Karpas-422 (cell line): ENCODE results near the gene CERS4. TPM values are rescaled to one million over a fixed set of nuclear protein-coding genes. Genes with fewer than 3 reads are reported as not detected.

Experiments used
- DNase-seq: peaks from one replicate; pipeline ENCODE4 v3.0.0-alpha.2; 2015
- H2AFZ ChIP-seq: fragments of 200-600 bp; sonication (generic); 2 replicates; pipeline ENCODE4 v1.6.1; 2014; ENCODE audit warnings: antibody characterized with exemption, low read length, mixed read lengths
- H3K27ac ChIP-seq: fragments of 200-600 bp; sonication (generic); 2 replicates; pipeline ENCODE4 v1.5.1; 2014; ENCODE audit warnings: mild to moderate bottlenecking, low read length, moderate library complexity
- H3K27me3 ChIP-seq: fragments of 200-600 bp; sonication (generic); 2 replicates; pipeline ENCODE4 v1.6.1; 2014; ENCODE audit warnings: low read length, mixed read lengths
- H3K36me3 ChIP-seq: fragments of 200-600 bp; sonication (generic); 2 replicates; pipeline ENCODE4 v1.6.1; 2014; ENCODE audit warnings: low read length, mixed read lengths; ENCODE audit not compliant: insufficient read depth
- H3K4me1 ChIP-seq: fragments of 200-600 bp; sonication (generic); 2 replicates; pipeline ENCODE4 v1.6.1; 2014; ENCODE audit warnings: mild to moderate bottlenecking, low read length, mixed read lengths
- H3K4me2 ChIP-seq: fragments of 200-600 bp; sonication (generic); 2 replicates; pipeline ENCODE4 v1.6.1; 2014; ENCODE audit warnings: low read length, low read depth, mild to moderate bottlenecking; ENCODE audit not compliant: poor library complexity, severe bottlenecking
- H3K4me3 ChIP-seq: fragments of 200-600 bp; sonication (generic); 2 replicates; pipeline ENCODE4 v1.5.1; 2014; ENCODE audit warnings: mild to moderate bottlenecking, antibody characterized with exemption, low read length, mixed read lengths
- H3K79me2 ChIP-seq: fragments of 200-600 bp; sonication (generic); 2 replicates; pipeline ENCODE4 v1.6.1; 2014; ENCODE audit warnings: mild to moderate bottlenecking, low read length, mixed read lengths
- H3K9ac ChIP-seq: fragments of 200-600 bp; sonication (generic); 2 replicates; pipeline ENCODE4 v1.6.0; 2014; ENCODE audit warnings: low read length
- H3K9me2 ChIP-seq: fragments of 200-600 bp; sonication (generic), shearing (Covaris generic); replicated peaks from 2 replicates; pipeline ENCODE4 v1.6.0; 2014; ENCODE audit warnings: mild to moderate bottlenecking, low read length, moderate library complexity; ENCODE audit not compliant: insufficient read depth
- H3K9me3 ChIP-seq: fragments of 300-700, 200-600 bp; sonication (generic); 2 replicates; pipeline ENCODE4 v1.6.1; 2014; ENCODE audit warnings: low read length, mixed read lengths
- H4K20me1 ChIP-seq: fragments of 200-600 bp; sonication (generic); 2 replicates; pipeline ENCODE4 v1.6.1; 2014; ENCODE audit warnings: mild to moderate bottlenecking, antibody characterized with exemption, low read length, low read depth; ENCODE audit not compliant: insufficient read depth
- total RNA-seq: library from RNA; depleted of rRNA; stranded (reverse); fragments of >200 nt; shearing (Covaris generic); gene quantifications from 2 replicates; pipeline ENCODE4 v1.2.3, GENCODE V29; 2014; ENCODE audit warnings: low replicate concordance

CERS4 gene
- total RNA-seq, 1 experiment from 2014 or later, result 66.3 TPM

DNA sequence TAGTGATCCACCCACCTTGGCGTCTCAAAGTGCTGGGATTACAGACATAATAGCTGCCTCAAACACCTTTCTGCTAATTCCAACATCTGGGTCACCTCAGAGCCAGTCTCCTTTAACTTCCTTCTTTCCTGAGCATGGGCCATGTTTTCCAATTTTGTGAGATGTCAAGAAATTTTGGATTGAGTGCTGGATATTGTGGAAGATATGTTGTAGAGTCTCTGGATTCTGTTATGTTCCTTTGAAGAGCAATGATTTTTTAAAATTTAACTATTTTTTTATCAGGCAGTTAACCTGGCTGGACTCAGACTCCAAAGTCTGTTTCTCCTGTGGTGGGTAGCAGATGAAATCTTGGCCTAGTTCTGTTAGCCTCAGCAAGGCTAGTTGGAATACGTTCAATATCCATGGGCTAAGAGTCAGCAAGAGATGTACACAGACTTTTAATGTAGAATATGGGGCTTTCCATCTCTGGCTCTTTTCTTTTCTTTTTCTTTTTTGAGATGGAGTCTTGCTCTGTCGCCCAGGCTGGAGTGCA lies 22.0 kb downstream of the CERS4 start:
- Histone ChIP-seq H3K4me1 (no peaks in the 10 kb centered on the region), H3K79me2 (no peaks in the 10 kb centered on the region), H3K27me3 (no peaks in the 10 kb centered on the region), H3K4me3 (no peak overlapping the region), H4K20me1 (no peaks in the 10 kb centered on the region), H3K9me2 (no peaks in the 10 kb centered on the region), H2AFZ (no peak overlapping the region), H3K27ac (no peak overlapping the region), H3K36me3 (no peaks in the 10 kb centered on the region), H3K9ac (no peak overlapping the region), H3K4me2 (no peak overlapping the region), H3K9me3 (no peaks in the 10 kb centered on the region)
- DNase-seq, result no peak

DNA sequence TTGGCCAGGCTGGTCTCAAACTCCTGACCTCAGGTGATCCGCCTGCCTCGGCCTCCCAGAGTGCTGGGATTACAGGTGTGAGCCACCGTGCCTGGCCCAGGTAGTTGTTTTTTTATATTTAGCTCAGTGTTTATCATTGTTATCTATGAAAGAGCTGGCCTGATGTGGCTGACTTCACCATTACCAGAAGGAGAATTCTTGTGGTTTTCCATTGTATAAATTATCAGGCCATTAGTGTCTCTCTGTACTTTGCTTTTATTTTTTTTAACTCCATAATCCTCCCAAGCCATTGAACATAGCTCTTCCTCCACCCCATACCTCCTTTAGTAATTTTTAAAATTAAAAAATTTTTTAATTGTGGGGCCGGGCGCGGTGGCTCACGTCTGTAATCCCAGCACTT lies 24.2 kb downstream of the CERS4 start:
- Histone ChIP-seq H3K27me3 (no peaks in the 10 kb centered on the region), H3K9ac (no peak overlapping the region), H3K9me3 (no peaks in the 10 kb centered on the region), H3K4me2 (no peak overlapping the region), H3K9me2 (no peaks in the 10 kb centered on the region), H4K20me1 (no peaks in the 10 kb centered on the region), H3K4me1 (no peaks in the 10 kb centered on the region), H3K79me2 (no peaks in the 10 kb centered on the region), H3K36me3 (no peaks in the 10 kb centered on the region), H2AFZ (no peak overlapping the region), H3K4me3 (no peak overlapping the region), H3K27ac (no peak overlapping the region)
- no peak for DNase-seq

DNA sequence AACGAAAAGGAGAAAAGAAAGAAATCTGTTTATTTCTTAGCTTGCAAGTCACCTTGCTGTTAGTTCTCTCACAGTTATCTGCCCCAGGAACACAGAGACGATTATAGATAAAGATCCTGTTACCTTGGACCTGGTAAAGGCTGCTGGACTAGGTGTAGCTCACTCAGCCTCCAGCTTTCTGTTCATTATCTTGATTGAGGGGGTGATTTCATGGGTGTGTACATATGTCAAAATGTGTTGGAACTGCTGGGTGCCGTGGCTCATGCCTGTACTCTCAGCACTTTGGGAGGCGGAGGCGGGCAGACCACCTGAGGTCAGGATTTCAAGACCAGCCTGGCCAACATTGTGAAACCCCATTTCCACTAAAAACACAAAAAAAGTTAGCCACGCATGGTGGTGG lies 27.9 kb downstream of the CERS4 start:
- Histone ChIP-seq H3K27ac (no peak overlapping the region), H3K4me3 (no peak overlapping the region), H3K27me3 (no peaks in the 10 kb centered on the region), H3K36me3 (no peaks in the 10 kb centered on the region), H3K9ac (no peak overlapping the region), H3K9me3 (no peaks in the 10 kb centered on the region), H3K79me2 (no peaks in the 10 kb centered on the region), H3K4me1 (no peaks in the 10 kb centered on the region), H2AFZ (no peak overlapping the region), H3K4me2 (no peak overlapping the region), H3K9me2 (no peaks in the 10 kb centered on the region), H4K20me1 (no peaks in the 10 kb centered on the region)
- no peak for DNase-seq

DNA sequence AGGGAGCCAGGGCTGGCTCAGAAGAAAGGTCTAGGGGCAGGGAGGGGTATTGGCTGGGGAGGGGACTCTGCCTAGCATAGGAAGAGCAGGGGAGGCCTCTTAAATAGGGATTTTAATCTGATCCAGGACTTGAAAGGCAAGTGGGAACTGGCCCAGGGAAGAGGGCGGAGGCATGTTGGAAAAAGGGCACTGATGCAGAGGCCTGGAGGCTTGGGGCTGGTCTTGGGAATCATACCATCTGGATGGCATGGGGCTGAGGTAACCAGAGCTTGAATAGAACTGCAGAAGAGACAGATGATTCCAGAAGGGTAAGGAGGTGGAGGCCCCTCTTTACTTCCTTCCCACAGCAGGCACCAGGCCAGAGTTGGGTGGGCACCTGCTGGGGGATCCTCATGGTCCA lies 29.1 kb downstream of the CERS4 start:
- DNase-seq, result no peak
- Histone ChIP-seq H4K20me1 (no peaks in the 10 kb centered on the region), H3K36me3 (no peaks in the 10 kb centered on the region), H2AFZ (no peak overlapping the region), H3K9ac (no peak overlapping the region), H3K79me2 (no peaks in the 10 kb centered on the region), H3K27me3 (no peaks in the 10 kb centered on the region), H3K9me3 (no peaks in the 10 kb centered on the region), H3K9me2 (no peaks in the 10 kb centered on the region), H3K4me3 (no peak overlapping the region), H3K27ac (no peak overlapping the region), H3K4me1 (no peaks in the 10 kb centered on the region), H3K4me2 (no peak overlapping the region)

DNA sequence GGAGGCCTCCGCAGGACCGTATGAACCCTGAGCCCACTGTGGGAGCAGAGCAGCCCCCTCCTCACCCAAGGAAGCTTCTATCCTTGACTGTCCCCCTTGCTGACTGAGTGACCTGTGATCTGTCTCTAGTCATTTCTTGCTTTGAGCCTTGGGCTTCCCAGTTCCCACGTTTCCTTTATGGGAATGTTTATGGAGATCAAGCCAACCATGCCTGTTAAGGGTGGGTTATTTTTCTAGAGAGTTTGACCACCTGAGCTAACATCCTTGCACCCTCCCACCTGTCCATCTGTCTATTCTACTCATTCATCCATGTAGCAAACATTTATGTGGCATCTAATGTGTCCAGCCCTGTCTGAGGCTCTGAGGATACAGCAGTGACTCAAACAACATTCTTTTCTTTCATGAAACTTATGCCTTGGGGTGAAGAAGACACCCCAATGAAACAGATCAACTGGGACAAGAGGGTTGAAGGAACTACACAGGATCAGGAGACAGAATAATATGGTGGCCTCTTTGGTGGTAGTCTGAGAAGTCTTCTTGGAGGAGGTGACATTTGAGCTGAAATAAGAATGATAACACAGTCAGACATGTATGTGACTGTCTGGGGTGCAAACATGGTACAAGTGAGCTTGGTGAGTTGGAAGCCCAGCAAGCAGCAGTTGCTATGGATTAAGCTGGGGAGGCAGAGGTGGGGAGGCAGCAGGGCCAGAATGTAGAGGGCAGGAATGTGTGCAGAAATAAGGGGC lies 30.5 kb downstream of the CERS4 start:
- H3K27ac ChIP-seq, result no peak overlapping the region
- no peak for DNase-seq
- no peaks in the 10 kb centered on the region for H3K27me3 ChIP-seq
- no peaks in the 10 kb centered on the region for H3K9me3 ChIP-seq
- no peak overlapping the region for H3K9ac ChIP-seq
- no peaks in the 10 kb centered on the region for H3K4me1 ChIP-seq
- no peaks in the 10 kb centered on the region for H4K20me1 ChIP-seq
- H2AFZ ChIP-seq, result no peak overlapping the region
- H3K36me3 ChIP-seq, result no peaks in the 10 kb centered on the region
- no peaks in the 10 kb centered on the region for H3K79me2 ChIP-seq
- no peak overlapping the region for H3K4me3 ChIP-seq
- H3K4me2 ChIP-seq, result no peak overlapping the region
- no peaks in the 10 kb centered on the region for H3K9me2 ChIP-seq

DNA sequence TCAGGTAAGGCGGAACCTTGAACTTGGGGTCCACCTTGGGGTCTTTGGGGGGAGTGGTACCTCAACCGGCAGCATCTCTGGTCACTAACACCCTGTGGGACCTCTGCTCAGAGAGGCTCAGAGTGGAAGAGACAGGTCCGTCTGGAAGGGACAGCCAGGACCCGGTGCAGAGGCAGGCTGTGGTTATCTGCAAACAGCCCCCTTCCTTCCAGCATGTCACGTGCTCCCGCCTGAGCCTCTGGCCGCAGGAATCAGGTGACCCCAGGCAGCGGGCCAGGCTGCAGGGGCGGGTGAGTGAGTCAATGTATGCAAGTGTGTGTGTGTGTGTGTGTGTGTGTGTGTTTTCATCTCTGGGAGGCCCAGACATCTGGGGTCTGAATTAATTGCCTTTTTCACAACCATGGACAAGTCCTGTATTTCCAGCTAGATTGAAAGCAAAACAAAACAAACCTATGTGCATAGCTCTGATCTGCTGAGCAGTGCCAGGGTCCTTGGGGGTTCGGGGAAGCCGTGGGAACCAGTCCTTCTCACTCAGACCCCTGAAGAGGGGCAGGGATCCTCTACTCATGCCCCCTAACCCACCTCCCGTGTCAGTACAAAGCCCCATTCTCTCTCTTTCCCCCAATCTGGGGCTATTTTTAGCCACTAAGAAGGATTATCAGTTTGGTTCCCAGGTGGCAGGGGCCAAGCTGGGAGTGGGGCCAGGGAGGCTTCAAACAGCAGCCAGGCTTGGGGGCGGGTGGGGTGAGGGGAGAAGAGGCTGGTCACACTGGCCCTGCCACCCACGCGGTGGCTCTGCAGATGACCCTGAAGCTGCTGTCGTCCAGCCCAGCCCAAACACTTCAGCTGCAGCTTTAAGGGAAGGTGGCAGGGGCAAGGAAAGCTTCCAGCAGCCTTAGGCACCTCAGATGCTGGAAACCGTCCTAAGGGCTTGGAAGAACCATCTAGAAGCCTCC lies 31.4 kb downstream of the CERS4 start:
- H2AFZ ChIP-seq, result no peak overlapping the region
- H3K4me1 ChIP-seq, result no peaks in the 10 kb centered on the region
- no peak for DNase-seq
- H3K36me3 ChIP-seq, result no peaks in the 10 kb centered on the region
- H3K4me2 ChIP-seq, result no peak overlapping the region
- no peaks in the 10 kb centered on the region for H3K27me3 ChIP-seq
- no peaks in the 10 kb centered on the region for H3K9me3 ChIP-seq
- no peak overlapping the region for H3K27ac ChIP-seq
- H3K79me2 ChIP-seq, result no peaks in the 10 kb centered on the region
- no peaks in the 10 kb centered on the region for H3K9me2 ChIP-seq
- no peak overlapping the region for H3K4me3 ChIP-seq
- no peaks in the 10 kb centered on the region for H4K20me1 ChIP-seq
- no peak overlapping the region for H3K9ac ChIP-seq

DNA sequence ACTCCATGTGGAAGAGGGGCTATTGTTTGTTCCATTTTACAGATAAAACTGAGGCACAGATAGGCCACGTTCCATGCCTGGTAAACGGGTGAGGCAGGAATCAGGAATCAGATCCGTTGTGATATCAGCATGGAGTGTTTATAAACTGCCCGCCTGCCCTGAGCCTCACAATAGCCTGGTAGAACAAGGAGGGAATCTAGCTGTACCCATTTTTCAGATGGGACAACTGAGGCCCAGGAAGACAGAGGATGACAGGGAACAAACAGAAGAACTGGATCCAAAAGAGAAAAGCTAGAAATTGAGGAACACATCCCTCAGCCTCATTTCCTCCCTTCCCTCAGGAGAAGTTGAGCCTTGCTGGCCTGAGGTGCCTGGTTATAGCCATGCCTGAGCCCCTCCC lies 32.5 kb downstream of the CERS4 start:
- H3K9me3 ChIP-seq, result no peaks in the 10 kb centered on the region

DNA sequence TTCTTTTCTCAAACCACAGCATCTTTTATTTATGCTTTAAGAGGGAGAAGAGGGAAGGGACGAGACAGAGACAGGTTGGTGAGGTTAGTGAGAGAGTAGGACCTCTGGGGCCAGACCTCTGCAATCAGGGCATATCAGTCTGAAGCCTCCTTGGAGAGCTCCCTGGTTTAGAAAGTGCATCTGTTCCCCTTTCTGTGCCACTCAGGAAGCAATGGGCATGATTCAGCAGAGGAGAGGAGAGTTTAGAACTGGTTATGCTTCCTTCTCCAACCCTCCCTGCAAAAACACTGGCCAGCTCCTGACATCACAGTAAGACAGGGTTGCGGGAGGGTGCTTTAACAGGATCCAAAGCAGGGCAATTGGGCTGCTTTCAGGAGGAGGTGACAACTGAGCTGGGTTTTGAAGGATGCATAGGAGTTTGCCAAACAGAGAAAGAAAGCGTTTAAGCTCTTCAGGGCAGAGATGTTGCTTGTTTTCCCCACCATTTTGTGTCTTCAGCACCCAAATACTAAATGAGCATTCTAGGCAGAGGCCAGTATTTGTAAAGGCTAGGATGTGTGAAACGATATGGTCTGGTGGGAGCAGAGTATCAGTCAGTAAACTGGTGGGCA lies 33.1 kb downstream of the CERS4 start:
- peak; percentile 40 for DNase-seq
- no peaks in the 10 kb centered on the region for H3K4me1 ChIP-seq
- no peak overlapping the region for H3K27ac ChIP-seq
- no peak overlapping the region for H3K4me2 ChIP-seq
- no peaks in the 10 kb centered on the region for H3K9me2 ChIP-seq
- H3K36me3 ChIP-seq, result no peaks in the 10 kb centered on the region
- H3K27me3 ChIP-seq, result no peaks in the 10 kb centered on the region
- no peak overlapping the region for H2AFZ ChIP-seq
- H3K79me2 ChIP-seq, result no peaks in the 10 kb centered on the region
- no peaks in the 10 kb centered on the region for H4K20me1 ChIP-seq
- H3K4me3 ChIP-seq, result no peak overlapping the region
- H3K9me3 ChIP-seq, result no peaks in the 10 kb centered on the region
- H3K9ac ChIP-seq, result no peak overlapping the region

More for the DNA sequence above, 32.5 kb downstream of the CERS4 start:
- no peaks in the 10 kb centered on the region for H3K27me3 ChIP-seq
- H3K27ac ChIP-seq, result no peak overlapping the region
- H3K9ac ChIP-seq, result no peak overlapping the region
- no peak overlapping the region for H3K4me2 ChIP-seq
- DNase-seq, result no peak
- H3K4me1 ChIP-seq, result no peaks in the 10 kb centered on the region
- H2AFZ ChIP-seq, result no peak overlapping the region
- no peaks in the 10 kb centered on the region for H3K36me3 ChIP-seq
- no peak overlapping the region for H3K4me3 ChIP-seq
- H3K79me2 ChIP-seq, result no peaks in the 10 kb centered on the region
- no peaks in the 10 kb centered on the region for H4K20me1 ChIP-seq
- H3K9me2 ChIP-seq, result no peaks in the 10 kb centered on the region
